Stimulated activated CD8-positive, alpha-beta memory T cell treated with anti-CD3 and anti-CD28 coated beads, Interleukin-15, amount 100 ng/mL, for 1 hour (primary cell): ENCODE results near the gene TEKTIP1.
A peak's percentile ranks its signal among the peaks of the same experiment; 100 is the strongest.
"Not testable (repeated sequence)": the region's sequence is repeated elsewhere in the genome, so short reads cannot be mapped to it uniquely, and the experiment has no call there.

ENCODE experiments used
- DNase-seq: peaks from one replicate; pipeline ENCODE4 v3.0.0-alpha.2; 2020; ENCODE audit warnings: low read depth

TEKTIP1 gene

DNA sequence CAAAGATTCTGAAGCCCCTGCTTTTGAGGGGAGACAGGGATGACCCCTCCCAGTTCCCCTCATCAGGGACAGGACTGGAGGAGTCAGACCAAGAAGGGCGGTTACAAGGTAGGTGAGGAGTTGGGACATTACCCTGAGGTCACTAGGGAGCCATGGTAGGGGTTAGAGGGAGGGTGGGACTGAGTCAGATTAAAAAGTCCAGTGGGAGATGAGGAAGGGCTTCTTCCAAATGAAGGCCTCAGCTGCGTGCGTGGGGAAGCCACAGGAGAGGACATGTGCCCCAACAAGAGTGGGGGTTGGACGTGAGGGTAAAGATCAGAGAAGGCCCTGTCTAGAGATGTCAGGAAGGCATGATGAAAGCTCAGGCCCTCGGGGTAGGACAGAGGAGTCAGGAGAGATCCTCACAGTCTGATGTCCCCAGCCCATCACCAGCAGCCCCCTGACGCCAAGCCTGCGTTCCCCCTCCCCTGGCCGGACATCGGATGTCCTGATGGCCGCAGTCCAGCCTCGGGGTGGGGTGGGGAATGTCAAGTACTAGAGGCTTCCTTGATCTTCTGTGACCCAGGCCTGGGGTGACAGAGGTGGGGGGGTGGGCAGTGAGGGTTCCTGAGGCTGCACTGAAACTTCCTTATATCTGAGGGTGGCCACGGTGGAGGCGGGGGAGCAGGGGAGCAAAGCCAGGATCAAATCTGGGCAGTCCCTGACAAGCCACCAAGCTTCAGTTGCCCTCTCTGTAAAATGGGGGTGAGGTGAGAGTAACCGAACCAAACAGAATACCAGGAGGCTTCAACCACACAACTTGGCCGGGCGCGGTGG lies 24.9 kb downstream of the TEKTIP1 start:
- DNase-seq = no peak

DNA sequence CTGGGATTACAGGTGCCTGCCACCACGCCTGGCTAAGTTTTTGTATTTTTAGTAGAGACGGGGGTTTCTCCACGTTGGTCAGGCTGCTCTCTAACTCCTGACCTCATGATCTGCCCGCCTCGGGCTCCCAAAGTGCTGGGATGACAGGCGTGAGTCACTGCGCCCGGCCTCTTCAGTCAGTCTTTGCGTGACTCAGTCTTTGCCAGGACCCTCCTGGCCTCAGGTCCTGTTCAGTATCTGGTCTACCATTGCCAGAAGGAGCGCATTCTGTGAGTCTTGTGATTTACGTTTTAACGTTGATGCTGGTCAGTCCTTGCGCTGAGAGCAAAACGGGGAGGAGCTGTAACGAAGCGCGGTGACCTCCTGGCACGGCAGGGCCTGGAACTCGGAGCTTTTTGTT lies 26.2 kb downstream of the TEKTIP1 start:
- no peak for DNase-seq

DNA sequence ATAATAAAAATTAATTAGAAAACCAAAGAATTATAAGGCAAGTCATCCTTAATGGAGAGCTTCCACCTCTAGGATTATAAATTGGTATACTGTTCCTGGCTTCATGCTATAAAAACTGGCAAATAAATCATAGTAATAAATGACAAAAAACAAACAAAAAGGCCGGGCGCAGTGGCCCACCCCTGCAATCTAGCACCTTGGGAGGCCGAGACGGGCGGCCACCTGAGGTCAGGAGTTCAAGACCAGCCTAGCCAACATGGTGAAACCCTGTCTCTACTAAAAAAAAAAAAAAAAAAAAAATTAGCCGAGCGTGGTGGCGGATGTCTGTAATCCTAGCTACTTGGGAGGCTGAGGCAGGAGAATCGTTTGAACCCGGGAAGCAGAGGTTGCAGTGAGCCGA lies 31.1 kb downstream of the TEKTIP1 start:
- not testable (repeated sequence) for DNase-seq

DNA sequence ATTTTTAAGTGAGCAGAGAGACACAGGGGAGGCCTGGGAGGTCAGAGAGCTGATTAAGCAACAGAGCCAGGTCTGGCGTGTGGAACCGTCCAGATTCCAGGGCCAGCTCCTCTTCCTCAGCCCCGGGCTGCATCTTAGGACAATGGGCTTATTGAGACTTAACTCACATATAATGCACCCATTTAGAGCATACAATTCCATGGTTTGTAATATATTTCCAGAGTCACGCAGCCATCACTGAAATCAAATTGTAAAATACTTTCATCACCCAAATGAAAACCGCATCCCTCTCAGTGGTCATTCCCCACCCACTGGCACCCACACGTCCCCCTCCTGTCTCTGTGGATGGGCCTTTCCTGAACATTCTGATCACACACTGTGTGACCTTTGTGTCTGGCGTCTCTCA lies 31.6 kb downstream of the TEKTIP1 start:
- DNase-seq = no peak

DNA sequence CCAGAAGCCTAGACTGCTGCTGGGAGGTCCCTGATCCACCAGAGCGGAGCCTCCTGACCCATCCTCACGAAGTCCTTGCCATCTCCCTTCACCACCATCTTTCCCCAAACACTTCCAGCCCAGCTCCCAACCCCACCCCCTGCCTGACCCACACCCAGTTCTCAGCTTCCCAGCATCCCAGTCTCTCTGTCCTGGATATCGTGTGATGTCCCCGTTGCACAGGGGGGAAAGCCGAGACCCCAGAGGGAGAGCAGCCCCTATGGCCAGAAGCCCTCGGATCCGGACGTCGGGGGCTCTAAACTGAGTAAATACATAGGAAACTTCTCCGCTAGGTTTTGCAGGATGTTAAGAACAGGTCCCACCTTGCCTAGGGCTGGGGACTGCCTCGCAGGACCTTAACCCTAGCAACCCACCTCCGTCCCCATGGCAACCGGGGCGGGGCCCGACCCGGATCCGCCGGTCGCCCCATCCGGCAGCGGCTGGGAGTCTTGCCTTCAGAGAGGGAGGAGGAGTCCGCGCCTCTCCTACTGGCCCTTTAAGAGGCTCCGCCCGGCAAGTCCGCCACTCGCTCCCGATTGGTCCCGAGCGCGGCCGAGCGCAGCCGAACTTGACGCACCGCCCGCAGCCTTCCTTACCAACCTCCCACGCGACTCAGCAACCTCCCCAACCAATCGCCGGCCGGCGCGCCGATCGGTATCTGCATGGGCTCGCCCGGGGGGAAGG lies 33.3 kb downstream of the TEKTIP1 start:
- peak; percentile 97 for DNase-seq

DNA sequence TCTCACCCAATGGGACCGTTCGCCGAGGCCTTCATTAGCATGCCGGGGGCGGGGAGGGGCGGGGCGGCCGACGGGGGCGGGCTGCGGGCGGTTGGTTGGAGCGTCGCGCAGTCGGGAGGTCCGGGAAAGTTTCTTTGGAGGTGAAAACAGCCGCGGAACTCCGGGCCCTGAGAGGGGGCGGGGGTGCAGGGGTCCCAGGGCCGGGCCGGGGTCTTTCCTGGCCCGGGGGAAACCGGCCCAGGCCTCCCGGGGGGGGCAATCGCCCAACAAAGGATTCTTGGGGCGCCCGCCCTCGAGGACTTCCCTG lies 33.8 kb downstream of the TEKTIP1 start, which contains the start of gene HMG20B:
Gene HMG20B, plus strand, starts transcription at position 90 of the 307 bp plus-strand sequence. CDS start 366 bp downstream, outside the sequence.
- DNase-seq = no peak

DNA sequence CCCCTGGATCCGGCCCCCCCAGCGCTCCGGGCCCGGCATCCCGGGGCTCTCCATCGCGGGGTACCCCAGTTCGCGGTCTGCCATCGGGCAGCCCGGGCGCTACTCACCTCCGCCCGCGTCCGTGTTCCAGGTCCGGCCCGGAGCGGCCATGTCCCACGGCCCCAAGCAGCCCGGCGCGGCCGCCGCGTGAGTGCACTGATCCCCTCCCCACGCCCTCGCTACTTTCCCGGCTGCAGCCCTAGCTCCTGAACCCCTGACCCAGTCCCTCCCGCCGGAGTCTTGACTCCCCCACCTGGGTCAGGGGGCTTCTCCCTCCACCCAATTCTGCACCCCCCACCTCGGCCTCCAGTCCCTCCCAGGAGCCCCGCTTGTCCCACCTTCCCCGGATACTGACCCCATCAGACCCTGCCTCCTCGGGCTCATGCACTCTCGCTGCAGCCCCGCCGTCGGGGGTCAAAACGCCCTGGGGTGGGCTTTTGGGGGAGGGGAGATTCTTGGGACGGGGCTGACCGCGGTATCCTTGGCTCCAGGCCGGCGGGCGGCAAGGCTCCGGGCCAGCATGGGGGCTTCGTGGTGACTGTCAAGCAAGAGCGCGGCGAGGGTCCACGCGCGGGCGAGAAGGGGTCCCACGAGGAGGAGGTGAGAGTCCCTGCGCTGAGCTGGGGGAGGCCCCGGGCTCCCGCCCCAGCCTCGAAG lies 34.3 kb downstream of the TEKTIP1 start:
- no peak for DNase-seq

DNA sequence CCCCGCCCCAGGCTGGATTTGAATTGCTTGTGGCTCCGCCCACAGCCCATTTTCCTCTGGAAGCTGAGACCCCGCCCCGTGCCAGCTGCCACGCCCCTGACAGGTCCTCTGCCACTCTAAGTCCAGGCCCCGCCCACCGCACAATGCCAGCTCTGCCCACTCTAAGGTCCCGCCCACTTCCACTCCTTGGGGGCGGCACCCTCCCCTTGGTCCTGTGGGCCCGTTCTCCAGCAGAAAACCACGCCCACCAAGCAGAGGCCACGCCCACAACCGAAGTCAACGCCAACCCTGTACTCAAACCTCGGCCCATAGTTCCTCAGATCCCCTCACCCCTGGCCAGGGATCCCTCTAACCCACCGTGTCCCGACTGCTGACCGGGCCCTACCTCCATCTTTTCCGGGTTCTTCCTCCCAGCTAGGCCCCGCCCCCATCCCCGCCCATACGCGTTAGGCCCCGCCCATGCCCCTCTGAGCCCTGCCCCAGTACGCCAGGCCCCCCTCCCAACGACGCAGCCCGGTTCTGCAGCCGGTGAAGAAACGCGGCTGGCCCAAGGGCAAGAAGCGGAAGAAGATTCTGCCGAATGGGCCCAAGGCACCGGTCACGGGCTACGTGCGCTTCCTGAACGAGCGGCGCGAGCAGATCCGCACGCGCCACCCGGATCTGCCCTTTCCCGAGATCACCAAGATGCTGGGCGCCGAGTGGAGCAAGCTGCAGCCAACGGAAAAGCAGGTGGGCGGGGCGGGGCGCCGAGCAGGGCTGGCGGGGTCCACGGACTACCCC lies 35.1 kb downstream of the TEKTIP1 start:
- peak; percentile 49 for DNase-seq

DNA sequence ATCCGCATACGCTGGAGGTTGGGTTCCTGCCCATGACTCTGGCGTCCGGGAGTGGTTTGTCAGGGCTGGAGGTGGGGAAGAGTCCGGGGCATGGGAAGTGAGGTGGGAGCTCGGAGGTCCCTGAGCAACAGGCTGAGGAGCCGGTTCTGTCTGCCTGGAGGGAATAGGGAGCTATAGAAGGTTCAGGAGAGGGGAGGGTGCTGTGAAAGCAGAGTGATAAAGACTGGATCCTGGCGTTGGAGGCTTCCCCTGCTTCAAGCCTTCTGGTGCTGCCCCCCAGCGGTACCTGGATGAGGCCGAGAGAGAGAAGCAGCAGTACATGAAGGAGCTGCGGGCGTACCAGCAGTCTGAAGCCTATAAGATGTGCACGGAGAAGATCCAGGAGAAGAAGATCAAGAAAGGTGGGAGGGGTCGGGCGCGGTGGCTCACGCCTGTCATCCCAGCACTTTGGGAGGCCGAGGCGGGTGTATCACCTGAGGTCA lies 36.3 kb downstream of the TEKTIP1 start:
- DNase-seq = no peak

DNA sequence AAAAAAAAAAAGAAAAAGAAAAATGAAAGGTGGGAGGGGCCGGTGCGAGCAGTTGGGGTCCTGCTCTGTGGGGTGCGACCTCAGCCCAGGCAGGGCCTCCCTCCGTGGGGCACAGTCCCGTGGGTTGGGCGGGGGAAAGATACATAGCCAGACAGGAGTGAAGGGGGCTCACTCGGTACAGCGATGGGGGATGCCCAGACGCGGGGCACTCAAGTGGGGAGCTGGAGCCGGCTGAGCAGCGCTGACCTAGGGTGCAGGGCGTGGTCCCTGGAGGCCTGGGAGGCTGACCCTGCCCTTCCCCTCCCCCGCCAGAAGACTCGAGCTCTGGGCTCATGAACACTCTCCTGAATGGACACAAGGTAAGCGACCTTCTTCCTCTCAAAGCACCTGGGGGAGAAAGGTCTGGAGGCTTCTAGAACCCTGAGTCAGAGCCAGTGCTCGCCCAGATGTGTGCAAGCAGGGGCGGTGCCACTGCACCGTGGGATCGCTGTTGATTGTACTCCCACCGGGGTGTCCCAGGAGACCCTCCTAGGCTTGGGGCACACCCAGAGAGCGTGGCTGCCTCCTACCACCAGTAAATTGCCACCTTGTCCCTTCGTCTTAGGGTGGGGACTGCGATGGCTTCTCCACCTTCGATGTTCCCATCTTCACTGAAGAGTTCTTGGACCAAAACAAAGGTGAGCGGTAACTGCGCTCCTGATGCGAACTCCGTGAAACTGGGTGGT lies 37.1 kb downstream of the TEKTIP1 start:
- no peak for DNase-seq

DNA sequence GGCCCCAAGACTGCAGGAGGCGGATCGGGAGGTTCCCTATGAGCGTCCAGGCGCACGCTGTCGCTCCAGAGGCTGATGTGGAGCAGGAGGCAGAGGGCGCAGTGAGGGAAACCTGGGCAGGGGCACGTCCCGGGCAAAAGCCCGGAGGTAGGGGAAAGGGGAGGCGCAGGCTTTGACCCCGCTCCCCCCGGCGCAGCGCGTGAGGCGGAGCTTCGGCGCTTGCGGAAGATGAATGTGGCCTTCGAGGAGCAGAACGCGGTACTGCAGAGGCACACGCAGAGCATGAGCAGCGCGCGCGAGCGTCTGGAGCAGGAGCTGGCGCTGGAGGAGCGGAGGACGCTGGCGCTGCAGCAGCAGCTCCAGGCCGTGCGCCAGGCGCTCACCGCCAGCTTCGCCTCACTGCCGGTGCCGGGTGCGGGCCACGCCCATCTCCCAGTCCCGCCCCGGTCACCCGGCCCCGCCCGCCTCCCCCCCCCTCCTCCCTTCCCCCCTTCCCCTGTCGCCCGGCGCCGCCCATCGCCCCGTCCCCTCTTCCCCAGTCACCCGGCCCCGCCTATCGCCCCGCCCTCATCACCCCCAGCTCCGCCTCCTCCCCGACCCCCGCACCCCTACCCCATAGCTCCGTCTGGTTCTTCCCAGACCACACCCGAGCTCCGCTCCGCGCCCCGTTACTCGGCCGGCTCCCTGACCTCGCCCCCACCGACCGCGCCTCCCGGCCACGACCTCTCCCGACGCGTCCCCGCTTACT lies 37.9 kb downstream of the TEKTIP1 start:
- DNase-seq = no peak

DNA sequence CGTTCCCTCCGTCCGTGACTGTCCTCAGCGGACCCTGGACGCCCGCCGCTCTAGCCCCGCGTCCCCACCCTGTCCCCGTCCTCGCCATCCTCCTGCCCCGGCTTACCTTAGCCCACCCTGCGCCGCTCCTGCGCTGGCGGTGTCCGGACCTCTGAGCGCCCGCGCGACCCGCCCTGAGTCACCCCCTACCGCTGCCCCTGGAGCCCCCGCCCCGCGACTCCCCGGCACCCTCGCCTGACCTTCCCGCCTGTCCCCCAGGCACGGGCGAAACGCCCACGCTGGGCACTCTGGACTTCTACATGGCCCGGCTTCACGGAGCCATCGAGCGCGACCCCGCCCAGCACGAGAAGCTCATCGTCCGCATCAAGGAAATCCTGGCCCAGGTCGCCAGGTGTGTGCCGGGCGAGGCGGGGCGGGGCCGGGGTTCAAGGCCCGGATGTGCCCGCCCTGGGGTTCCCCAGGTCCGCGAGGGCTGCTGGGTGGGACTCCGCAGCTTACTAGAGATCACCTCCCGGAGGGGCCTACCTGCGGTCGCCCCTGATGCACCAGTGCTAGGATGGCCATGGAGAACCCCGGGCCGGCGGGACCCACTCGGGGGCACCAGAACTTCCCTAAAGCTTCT lies 38.9 kb downstream of the TEKTIP1 start:
- no peak for DNase-seq

DNA sequence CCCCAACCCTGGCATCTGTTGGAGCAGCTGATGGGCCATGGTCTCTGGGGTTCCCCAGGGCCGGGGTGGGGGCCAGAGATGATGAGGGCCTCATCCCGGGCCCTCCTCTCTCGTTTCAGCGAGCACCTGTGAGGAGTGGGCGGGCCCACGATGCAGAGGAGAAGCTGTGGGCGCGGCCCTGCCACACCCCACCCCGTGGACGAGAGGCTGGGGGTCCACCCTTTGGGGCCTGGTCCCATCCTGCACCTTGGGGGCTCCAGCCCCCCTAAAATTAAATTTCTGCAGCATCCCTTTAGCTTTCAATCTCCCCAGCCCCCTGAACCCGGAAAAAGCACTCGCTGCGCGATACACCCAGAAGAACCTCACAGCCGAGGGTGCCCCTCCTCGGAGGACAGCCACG lies 39.4 kb downstream of the TEKTIP1 start:
- DNase-seq = no peak

DNA sequence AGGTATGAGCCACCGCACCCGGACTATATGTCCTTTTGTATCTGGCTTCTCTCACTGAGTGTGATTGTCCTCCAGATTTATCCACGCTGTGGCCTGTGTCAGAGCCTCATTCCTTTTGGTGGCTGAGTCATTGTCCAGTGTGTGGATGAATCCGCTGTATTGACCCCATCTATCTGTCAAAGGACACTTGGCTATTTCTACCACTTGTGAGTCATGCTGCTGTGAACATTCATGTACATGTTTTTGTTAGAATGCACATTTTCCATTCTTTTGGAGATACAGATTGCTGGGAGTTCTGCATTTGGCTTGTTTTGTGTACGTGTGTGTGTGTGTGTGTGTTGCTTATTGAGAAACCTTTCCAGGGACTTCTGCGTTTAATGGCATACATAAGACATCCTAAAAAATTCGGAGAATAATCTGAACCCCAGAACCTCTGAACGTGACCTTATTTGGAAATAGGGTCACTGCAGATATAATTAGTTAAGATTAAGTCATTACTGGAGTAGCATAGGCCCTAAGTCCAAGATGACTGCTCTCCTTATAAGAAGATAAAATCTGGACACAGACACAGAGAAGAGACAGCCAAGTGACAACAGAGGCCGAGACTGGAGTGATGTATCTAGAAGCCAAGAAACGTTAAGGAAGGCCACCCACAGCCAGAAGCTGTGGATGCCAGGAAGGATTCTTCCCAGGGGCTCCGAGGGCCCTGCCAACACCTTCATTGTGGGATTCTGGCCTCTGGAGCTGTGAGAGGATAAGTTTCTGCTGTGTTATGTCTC lies 41.4 kb downstream of the TEKTIP1 start:
- no peak for DNase-seq

DNA sequence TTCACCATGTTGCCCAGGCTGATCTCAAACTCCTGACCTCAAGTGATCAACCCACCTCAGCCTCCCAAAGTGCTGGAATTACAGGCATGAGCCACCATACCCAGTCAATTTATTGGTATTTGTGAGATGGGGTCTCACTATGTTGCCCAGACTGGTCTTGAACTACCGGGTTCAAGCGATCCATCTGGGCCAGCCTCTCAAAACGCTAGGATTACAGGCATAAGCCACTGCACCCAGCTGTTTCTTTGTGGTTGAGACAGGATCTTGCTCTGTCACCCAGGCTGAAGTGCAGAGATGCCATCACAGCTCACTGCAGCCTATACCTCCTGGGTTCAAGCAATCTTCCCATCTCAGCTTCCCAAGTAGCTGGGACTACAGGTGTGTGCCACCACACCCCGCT lies 42.8 kb downstream of the TEKTIP1 start:
- not testable (repeated sequence) for DNase-seq

DNA sequence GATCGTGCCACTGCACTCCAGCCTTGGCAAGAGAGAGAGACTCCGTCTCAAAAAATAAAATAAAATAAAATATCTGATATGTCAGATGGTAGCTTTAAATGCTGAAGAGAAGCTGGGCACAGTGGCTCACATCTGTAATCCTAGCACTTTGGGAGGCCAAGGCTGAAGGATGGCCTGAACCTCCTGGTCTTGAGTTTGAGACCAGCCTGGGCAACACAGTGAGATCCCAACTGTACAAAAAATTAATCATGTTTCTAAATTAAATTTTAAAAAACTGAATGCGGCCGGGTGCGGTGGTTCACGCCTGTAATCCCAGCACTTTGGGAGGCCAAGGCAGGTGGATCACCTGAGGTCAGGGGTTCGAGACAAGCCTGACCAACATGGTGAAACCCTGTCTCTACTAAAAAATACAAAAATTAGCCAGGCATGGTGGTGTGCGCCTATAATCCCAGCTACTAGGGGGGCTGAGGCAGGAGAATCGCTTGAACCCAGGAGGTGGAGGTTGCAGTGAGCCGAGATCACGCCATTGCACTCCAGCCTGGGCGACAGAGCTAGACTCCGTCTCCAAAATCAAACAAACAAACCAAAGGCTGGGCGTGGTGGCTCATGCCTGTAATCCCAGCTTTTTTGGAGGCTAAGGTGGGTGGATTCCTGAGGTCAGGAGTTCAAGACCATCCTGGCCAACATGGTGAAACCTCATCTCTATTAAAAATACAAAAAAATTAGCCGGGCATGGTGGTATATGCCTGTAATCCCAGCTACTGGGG lies 45.2 kb downstream of the TEKTIP1 start:
- not testable (repeated sequence) for DNase-seq

DNA sequence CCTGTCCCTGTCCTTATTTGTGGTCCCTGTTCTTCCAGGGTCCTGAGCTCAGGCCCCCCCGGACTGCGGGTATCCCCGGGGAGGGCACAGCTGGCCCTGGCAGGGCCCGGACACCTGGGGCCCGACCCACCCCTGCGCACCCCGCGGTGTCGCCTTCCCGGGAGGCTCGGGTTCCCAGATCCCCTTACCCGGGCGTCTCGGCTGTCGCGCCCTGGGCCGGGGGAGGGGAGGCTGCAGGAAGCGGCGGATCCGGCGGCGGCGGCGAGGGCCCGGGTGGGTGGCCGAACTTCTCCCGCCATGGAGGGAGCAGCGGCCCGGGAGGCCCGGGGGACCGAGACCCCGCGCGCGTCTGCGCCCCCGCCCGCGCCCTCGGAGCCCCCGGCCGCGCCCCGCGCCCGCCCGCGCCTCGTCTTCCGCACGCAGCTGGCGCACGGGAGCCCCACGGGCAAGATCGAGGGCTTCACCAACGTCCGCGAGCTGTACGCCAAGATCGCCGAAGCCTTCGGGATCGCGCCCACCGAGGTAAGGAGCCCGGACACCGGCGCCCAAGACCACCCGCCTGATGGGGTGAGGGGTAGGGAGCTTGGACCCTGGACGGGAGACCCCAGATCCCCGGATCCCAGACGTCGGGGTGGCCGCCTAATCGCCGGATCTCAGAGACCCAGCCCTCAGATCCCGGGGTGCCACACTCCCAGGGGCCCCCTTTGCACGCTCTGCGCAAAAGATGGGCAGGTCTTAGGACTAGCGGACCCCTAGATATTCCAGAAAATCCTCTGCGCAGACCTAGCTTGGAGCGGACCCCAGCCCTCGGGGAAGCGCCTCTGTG lies 46.5 kb downstream of the TEKTIP1 start, which contains the start of gene GIPC3:
Gene GIPC3, plus strand, starts transcription at position 178 of the 826 bp plus-strand sequence. Its CDS starts 120 bp downstream, at position 298.
- no peak for DNase-seq
